GM18873 (cell line): ENCODE data around the gene KCND2.

Experiments
- ATAC-seq: cut with Tn5 transposase; IDR thresholded peaks from one replicate; pipeline ENCODE4 v1.9.1; 2021; ENCODE audit warnings: mild to moderate bottlenecking, moderate library complexity, moderate number of reproducible peaks; ENCODE audit not compliant: unreplicated experiment, low FRiP score

The KCND2 gene

GRCh38 chr7:120792091-120792860 lies 519.3 kb downstream of the KCND2 start:
- ATAC-seq, result peak; percentile 93

- ATAC-seq, result no peak
These were observed 519.8 kb downstream of the KCND2 start for GRCh38 chr7:120792861-120793130.

DNA sequence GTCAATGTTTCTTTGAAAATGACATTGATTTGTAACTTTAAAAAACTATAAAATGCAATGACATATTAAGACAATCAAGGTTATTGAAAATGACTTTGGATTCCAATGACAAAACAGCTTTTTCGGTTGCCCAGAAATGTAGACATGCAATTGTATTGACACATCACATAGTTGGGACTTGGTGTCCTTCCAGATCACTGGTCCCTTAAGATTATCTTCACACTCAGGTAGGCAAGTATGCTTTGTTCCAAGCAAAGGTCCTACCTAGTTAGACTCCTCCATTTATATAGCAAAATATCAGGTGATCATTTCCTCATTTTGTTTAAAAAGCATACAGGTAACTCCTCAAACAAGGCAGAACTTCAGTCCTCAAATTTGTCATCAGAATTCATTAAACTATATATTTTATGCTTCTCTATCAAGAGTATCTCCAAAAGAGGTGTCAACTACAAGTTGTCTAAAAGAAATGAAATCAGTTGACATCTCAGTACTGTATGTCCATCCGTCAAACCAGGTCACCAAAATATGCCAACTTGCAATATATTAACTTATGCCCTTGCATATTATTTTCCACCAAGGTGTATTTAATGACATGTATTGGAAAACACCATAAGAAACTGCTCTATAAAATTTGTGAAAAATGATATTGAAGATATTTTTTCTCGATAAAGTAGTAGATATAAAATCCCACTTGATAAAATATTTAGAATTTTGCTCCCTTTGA lies 520.4 kb downstream of the KCND2 start:
- no peak for ATAC-seq

DNA sequence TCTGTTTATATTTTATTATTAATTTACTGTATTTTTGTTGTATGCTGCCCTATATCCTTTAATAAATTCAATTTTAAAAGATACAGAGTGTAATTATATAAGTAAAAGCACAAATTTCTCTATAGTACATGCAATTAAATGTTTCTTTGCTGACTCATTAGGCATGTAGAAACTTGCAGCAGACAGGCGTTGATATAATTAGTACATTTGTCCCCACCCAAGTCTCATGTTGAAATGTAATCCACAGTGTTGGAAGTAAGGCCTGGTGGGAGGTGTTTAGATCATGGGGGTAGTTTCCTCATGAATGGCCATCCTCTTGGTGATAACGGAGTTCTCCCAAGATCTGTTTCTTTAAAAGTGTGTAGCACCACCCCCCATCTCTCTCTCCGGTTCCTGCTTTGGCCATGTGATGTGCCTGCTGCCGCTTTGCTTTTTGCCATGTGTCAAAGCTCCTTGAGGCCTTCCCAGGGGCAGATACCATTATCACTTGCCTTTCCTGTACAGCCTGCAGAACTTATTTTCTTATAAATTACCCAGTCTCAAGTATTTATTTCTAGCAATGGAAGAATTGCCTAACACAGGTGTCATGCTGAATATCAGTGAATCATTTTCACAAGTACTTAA lies 521.2 kb downstream of the KCND2 start:
- ATAC-seq, result no peak

DNA sequence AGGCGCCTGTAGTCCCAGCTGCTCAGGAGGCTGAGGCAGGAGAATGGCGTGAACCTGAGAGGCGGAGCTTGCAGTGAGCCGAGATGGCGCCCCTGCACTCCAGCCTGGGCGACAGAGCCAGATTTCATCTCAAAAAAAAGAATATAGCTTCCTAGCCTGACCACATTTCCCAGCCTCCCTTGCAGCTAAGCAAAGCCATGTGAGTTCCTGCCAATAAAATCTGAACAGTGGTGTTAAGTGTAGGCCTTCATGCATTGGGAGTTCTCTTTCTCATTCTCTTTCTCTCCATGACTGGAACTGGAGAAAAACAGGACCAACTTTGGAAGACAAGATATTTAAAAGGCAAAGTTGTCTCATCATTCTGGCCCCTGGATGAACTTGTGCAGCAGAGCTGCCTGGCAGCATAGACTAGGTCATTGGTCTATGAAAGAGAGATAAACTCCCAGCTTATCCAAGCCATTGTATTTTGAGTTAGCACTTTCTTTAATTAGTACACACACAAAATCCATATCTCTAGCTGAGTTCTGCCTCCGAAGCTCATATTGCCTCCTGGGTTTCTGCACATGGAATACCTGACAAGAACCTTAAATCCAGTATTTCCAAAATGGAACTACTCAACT lies 524.2 kb downstream of the KCND2 start:
- ATAC-seq, result no peak

GRCh38 chr7:120799147-120799546 lies 526.2 kb downstream of the KCND2 start:
- ATAC-seq, result no peak
